Urinary bladder (tissue), 4 donors: Measurements from ENCODE around the gene SHOC2. TPM values are rescaled to one million over a fixed set of nuclear protein-coding genes. Genes with fewer than 3 reads are reported as not detected.

ENCODE experiments used
- DNase-seq: peaks from one replicate; pipeline ENCODE4 v3.0.0-alpha.2; 2015; ENCODE audit errors: extremely low spot score
- H3K27ac ChIP-seq: one replicate; pipeline ENCODE4 v1.5.1; 2013; ENCODE audit warnings: low read depth, mild to moderate bottlenecking, moderate library complexity
- H3K36me3 ChIP-seq: one replicate; pipeline ENCODE4 v1.6.1; 2013; ENCODE audit warnings: mild to moderate bottlenecking, moderate library complexity; ENCODE audit not compliant: insufficient read depth
- H3K4me1 ChIP-seq: one replicate; pipeline ENCODE4 v1.6.1; 2013; ENCODE audit warnings: mild to moderate bottlenecking, moderate library complexity; ENCODE audit not compliant: insufficient read depth
- H3K4me3 ChIP-seq: one replicate; pipeline ENCODE4 v1.5.1; 2013; ENCODE audit warnings: low read depth, low read length
- WGBS: extraction: QIAGEN DNeasy Blood & Tissue Kit; methylation state at CpG from one replicate; pipeline ENCODE4 v1.1.7; 2013; 5-methylcytosine and 5-hydroxymethylcytosine counted together
- polyA plus RNA-seq: library from polyadenylated mRNA; stranded (reverse); fragments of 200-250 nt; gene quantifications from one replicate; pipeline ENCODE4 v1.2.3, GENCODE V29; 2013
- total RNA-seq: library from RNA; depleted of rRNA; stranded (reverse); fragments of >200 nt; gene quantifications from one replicate; pipeline ENCODE4 v1.2.3, GENCODE V29; 2014
- donor health status: healthy with polysubstance abuse.
- donor health status: healthy.

Gene SHOC2
- total and polyA plus RNA-seq, 2 donors, result 25.7 to 109 TPM

- Histone ChIP-seq H3K4me1 (peaks cover 2% of the 10 kb centered on the region), H3K27ac (no peak overlapping the region), H3K36me3 (peaks cover 6% of the 10 kb centered on the region), H3K4me3 (no peak overlapping the region)
- DNase-seq, result no peak
- 31% methylated on average over 5 of the region's 5 CpGs for WGBS
Observed at GRCh38 chr10:110885932-110886674, 33.3 kb upstream of the SHOC2 start.

DNA sequence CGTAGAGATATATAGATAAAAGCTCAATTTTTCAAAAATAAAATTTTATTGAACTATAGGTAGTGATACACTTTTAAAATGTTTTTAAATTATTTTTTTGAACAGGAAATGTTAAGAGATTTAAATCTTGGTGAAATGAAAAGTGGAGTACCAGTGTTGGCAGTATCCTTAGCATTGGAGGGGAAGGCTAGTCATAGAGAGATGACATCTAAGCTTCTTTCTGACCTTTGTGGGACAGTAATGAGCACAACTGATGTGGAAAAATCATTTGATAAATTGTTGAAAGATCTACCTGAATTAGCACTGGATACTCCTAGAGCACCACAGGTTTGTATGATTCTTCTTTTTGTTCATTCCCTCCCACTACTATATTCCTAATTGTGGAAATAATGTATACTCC lies 31.8 kb upstream of the SHOC2 start:
- H3K4me1 ChIP-seq, result peaks cover 2% of the 10 kb centered on the region
- peaks cover 8% of the 10 kb centered on the region for H3K36me3 ChIP-seq
- 97% methylated on average over 1 of the region's 1 CpG for WGBS
- H3K27ac ChIP-seq, result no peak overlapping the region
- no peak overlapping the region for H3K4me3 ChIP-seq
- no peak for DNase-seq

DNA sequence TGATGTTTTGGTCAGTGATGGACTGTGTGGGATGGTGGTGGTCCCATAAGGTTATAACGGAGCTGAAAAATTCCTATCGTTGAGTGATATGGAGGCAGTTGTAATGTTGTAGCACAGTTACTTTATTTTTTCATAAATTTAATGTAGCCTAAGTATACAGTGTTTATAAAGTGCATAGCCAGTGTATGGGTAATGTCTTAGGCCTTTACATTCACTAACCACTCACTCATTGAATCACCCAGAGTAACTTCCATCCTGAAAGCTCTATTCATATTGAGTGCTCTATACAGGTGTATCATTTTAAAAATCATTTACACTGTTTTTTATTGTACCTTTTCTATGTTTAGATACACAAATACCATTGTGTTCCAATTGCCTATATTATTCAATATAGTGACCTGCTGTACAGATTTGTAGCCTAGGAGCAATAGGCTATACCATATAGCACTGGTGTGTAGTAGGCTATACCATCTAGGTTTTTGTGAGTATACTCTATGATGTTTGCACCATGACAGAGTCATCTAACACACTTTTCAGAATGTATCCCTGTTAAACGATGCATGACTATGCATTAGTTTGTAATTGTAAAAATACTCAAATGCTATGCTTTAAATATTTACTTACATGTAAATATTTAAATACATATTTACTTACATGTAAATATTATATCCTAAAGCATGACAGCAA lies 26.7 kb upstream of the SHOC2 start:
- Histone ChIP-seq H3K4me1 (no peaks in the 10 kb centered on the region), H3K4me3 (no peak overlapping the region), H3K36me3 (peaks cover 6% of the 10 kb centered on the region), H3K27ac (no peak overlapping the region)
- WGBS, result 77% methylated on average over 3 of the region's 3 CpGs
- no peak for DNase-seq

DNA sequence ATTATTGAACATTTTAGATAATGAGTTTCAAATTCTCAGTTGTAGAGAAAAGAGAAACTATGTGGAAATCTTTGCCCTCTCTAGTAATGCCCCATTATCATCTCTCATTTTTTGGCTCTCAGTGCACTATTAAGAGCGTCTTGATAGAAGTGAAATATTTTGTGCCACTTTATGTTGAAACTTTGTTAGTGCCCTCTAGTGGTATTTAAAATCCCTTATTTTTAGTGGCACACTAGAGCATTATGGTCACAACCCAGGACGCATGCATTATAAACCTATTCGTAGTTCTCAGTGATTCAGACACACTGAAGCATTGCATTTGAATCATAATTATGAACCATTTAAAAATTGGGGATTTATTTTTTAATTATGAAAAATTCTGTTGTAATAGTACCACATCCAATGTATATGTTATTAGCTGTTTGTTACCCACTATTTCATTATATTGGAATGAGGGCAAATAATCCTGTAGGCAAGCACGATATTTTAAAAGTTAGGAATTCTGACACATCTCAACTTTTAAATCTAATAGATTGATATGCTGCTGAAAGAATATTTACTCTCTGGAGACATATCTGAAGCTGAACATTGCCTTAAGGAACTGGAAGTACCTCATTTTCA lies 25.7 kb upstream of the SHOC2 start:
- WGBS, result 29% methylated on average over 4 of the region's 4 CpGs
- H3K4me1 ChIP-seq, result no peaks in the 10 kb centered on the region
- peaks cover 6% of the 10 kb centered on the region for H3K36me3 ChIP-seq
- DNase-seq, result no peak
- no peak overlapping the region for H3K27ac ChIP-seq
- H3K4me3 ChIP-seq, result no peak overlapping the region

DNA sequence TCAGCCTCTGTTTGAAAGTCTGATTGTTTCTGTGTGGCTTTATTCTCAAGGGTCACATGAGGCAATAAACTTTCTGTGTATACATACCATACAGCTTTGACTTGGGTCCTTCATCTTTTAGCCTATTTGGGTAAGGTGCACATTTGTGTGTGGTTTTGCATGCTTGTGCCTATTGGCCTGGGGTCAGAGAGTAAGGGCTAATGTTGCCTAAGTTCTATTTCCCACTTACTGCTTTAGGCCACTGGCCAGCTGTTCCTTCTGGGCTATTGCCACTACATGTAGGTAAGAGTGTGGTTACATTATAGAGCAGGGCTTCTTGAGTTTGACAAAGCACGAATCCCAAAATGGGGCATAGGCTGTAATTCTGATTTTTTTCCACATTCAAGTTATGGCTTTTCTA lies 22.2 kb upstream of the SHOC2 start:
- 94% methylated on average over 1 of the region's 1 CpG for WGBS
- Histone ChIP-seq H3K27ac (peak overlapping the region; percentile 32), H3K4me3 (no peak overlapping the region)

GRCh38 chr10:110898391-110898790 lies 21.0 kb upstream of the SHOC2 start:
- H3K27ac ChIP-seq, result no peak overlapping the region
- no peak for DNase-seq
- H3K4me3 ChIP-seq, result no peak overlapping the region
- H3K36me3 ChIP-seq, result peaks cover 4% of the 10 kb centered on the region
- H3K4me1 ChIP-seq, result no peaks in the 10 kb centered on the region

More for the DNA sequence above, 22.2 kb upstream of the SHOC2 start:
- Histone ChIP-seq H3K4me1 (no peaks in the 10 kb centered on the region), H3K36me3 (peaks cover 6% of the 10 kb centered on the region)
- no peak for DNase-seq

DNA sequence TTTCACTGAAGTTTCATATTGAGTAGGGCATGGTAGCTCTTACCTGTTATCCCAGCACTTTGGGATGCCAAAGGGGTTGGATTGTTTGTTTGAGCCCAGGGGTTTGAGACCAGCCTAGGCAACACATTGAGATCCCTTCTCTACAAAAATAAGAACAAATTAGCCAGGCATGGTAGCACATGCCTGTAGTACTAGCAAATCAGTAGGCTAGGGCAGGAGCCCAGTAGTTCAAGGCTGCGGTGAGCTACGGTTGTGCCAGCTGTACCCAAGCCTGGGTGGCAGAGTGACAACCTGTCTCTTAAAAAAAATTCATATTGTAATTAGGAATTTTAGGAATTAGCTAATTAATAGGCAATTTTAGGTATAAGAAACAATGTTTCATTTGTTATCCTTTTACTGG lies 18.4 kb upstream of the SHOC2 start:
- Histone ChIP-seq H3K4me1 (no peaks in the 10 kb centered on the region), H3K36me3 (peaks cover 4% of the 10 kb centered on the region), H3K27ac (no peak overlapping the region), H3K4me3 (no peak overlapping the region)
- DNase-seq, result no peak
- WGBS, result 98% methylated on average over 2 of the region's 2 CpGs

- 73% methylated on average over 7 of the region's 7 CpGs for WGBS
- DNase-seq, result no peak
- Histone ChIP-seq H3K4me3 (no peak overlapping the region), H3K27ac (no peak overlapping the region), H3K36me3 (peaks cover 1% of the 10 kb centered on the region), H3K4me1 (no peaks in the 10 kb centered on the region)
Observed at GRCh38 chr10:110901954-110902819, 17.2 kb upstream of the SHOC2 start.

- H3K27ac ChIP-seq, result no peak overlapping the region
- 69% methylated on average over 3 of the region's 3 CpGs for WGBS
- no peaks in the 10 kb centered on the region for H3K36me3 ChIP-seq
Observed at GRCh38 chr10:110903280-110904278, 15.8 kb upstream of the SHOC2 start.

GRCh38 chr10:110910138-110910537 lies 9.3 kb upstream of the SHOC2 start:
- no peak for DNase-seq
- 57% methylated on average over 4 of the region's 4 CpGs for WGBS
- H3K36me3 ChIP-seq, result no peaks in the 10 kb centered on the region
- no peaks in the 10 kb centered on the region for H3K4me1 ChIP-seq
- no peak overlapping the region for H3K4me3 ChIP-seq
- H3K27ac ChIP-seq, result no peak overlapping the region

More at GRCh38 chr10:110903280-110904278, 15.8 kb upstream of the SHOC2 start:
- no peak for DNase-seq
- Histone ChIP-seq H3K4me1 (no peaks in the 10 kb centered on the region), H3K4me3 (no peak overlapping the region)

- 40% methylated on average over 3 of the region's 3 CpGs for WGBS
- no peak for DNase-seq
- H3K27ac ChIP-seq, result no peak overlapping the region
- no peak overlapping the region for H3K4me3 ChIP-seq
- no peaks in the 10 kb centered on the region for H3K4me1 ChIP-seq
- H3K36me3 ChIP-seq, result no peaks in the 10 kb centered on the region
Observed at GRCh38 chr10:110912374-110912773, 7.0 kb upstream of the SHOC2 start.

DNA sequence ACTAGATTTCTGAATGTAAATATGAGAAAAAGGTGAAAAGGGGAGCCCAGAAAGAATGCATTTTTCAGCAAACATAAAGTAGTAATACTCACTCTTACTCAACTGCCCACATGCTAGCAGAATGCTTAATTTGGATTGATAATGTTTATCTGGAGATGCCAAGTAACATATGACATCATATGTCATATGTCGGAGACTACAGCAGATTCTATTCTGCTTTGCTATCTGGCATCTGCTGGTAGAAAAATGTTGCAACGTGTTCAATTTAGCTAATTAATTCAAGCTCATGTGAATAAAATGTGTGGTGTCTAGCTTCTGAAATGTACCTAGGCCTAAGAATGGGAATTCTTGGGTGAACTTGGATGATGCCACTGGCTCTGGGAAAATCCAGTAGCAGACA lies 5.0 kb upstream of the SHOC2 start:
- Histone ChIP-seq H3K27ac (no peak overlapping the region), H3K4me1 (no peaks in the 10 kb centered on the region), H3K36me3 (no peaks in the 10 kb centered on the region), H3K4me3 (no peak overlapping the region)
- 89% methylated on average over 2 of the region's 2 CpGs for WGBS
- DNase-seq, result no peak
